ENCODE measurements around the gene NEURL3.

The NEURL3 gene

GRCh38 chr2:96546797-96547196 is 41.6 kb upstream of the NEURL3 start:
- TF ChIP-seq CTCF (IDR thresholded peaks at IDR 0.05; ENCODE audit: low read depth, low read length, missing control alignments), result no peak
- DNase-seq (ENCODE audit: low read depth), result no peak
- H3K4me3 ChIP-seq (ENCODE audit: low read depth, low read length), result no peak overlapping the region

GRCh38 chr2:96546321-96546720 is 41.2 kb upstream of the NEURL3 start:
- TF ChIP-seq CTCF (IDR thresholded peaks at IDR 0.05; ENCODE audit: low read depth, low read length, missing control alignments), result no peak
- no peak overlapping the region for H3K4me3 ChIP-seq (ENCODE audit: low read depth, low read length)
- no peak for DNase-seq (ENCODE audit: low read depth)

- TF ChIP-seq CTCF (IDR thresholded peaks at IDR 0.05; ENCODE audit: low read depth, low read length, missing control alignments), result no peak
- H3K4me3 ChIP-seq (ENCODE audit: low read depth, low read length), result no peak overlapping the region
- no peak for DNase-seq (ENCODE audit: low read depth)
Measured at GRCh38 chr2:96542357-96542977, 37.3 kb upstream of the NEURL3 start.

GRCh38 chr2:96541398-96542152 is 36.4 kb upstream of the NEURL3 start:
- DNase-seq (ENCODE audit: low read depth), result no peak
- TF ChIP-seq CTCF (IDR thresholded peaks at IDR 0.05; ENCODE audit: low read depth, low read length, missing control alignments), result no peak
- H3K4me3 ChIP-seq (ENCODE audit: low read depth, low read length), result no peak overlapping the region

- no peak for TF ChIP-seq CTCF (IDR thresholded peaks at IDR 0.05; ENCODE audit: low read depth, low read length, missing control alignments)
- no peak overlapping the region for H3K4me3 ChIP-seq (ENCODE audit: low read depth, low read length)
- no peak for DNase-seq (ENCODE audit: low read depth)
Measured at GRCh38 chr2:96540136-96540535, 35.0 kb upstream of the NEURL3 start.

GRCh38 chr2:96539215-96539920 is 34.2 kb upstream of the NEURL3 start:
- DNase-seq (ENCODE audit: low read depth), result no peak
- peak overlapping the region; percentile 90 for H3K4me3 ChIP-seq (ENCODE audit: low read depth, low read length)
- TF ChIP-seq CTCF (IDR thresholded peaks at IDR 0.05; ENCODE audit: low read depth, low read length, missing control alignments), result no peak

All from GM12864 (cell line).